RWPE2 (cell line): ENCODE measurements around the gene WNT3A.

Source experiments
- ATAC-seq: fragments of 200-7000 bp; cut with Tn5 transposase; 3 replicates; pipeline ENCODE4 v1.9.1; 2021; ENCODE audit warnings: low read depth
- DNase-seq: peaks from one replicate; pipeline ENCODE4 v3.0.0-alpha.2; 2020; ENCODE audit warnings: low spot score
- H3K27ac ChIP-seq: fragments of 450-650 bp; 2 replicates; pipeline ENCODE4 v1.5.1; 2017; ENCODE audit warnings: mild to moderate bottlenecking; ENCODE audit not compliant: poor library complexity, severe bottlenecking
- H3K27me3 ChIP-seq: fragments of 250-450 bp; sonication (Bioruptor Pico); 2 replicates; pipeline ENCODE4 v1.5.1; 2021; ENCODE audit warnings: mild to moderate bottlenecking, moderate library complexity; ENCODE audit not compliant: insufficient read depth, poor library complexity, severe bottlenecking
- H3K36me3 ChIP-seq: fragments of 250-450 bp; sonication (Bioruptor Pico); 2 replicates; pipeline ENCODE4 v1.5.1; 2020; ENCODE audit warnings: low read depth, mild to moderate bottlenecking, moderate library complexity
- H3K4me1 ChIP-seq: fragments of 250-450 bp; sonication (Bioruptor Pico); 2 replicates; pipeline ENCODE4 v1.5.1; 2021; ENCODE audit warnings: mild to moderate bottlenecking, moderate library complexity; ENCODE audit not compliant: insufficient read depth, poor library complexity, severe bottlenecking
- H3K4me3 ChIP-seq: fragments of 250-450 bp; sonication (Bioruptor Pico); 2 replicates; pipeline ENCODE4 v1.5.1; 2021; ENCODE audit warnings: mild to moderate bottlenecking, moderate library complexity; ENCODE audit not compliant: severe bottlenecking
- H3K9me3 ChIP-seq: fragments of 250-450 bp; sonication (Bioruptor Pico); 2 replicates; pipeline ENCODE4 v1.5.1; 2021; ENCODE audit warnings: mild to moderate bottlenecking, moderate library complexity; ENCODE audit not compliant: severe bottlenecking
- CTCF ChIP-seq: fragments of 450-650 bp; IDR thresholded peaks from one replicate; pipeline ENCODE4 v1.5.1; 2017; ENCODE audit warnings: mild to moderate bottlenecking, moderate library complexity; ENCODE audit not compliant: poor library complexity, severe bottlenecking

WNT3A gene

GRCh38 chr1:228085287-228085951 lies 78.6 kb downstream of the WNT3A start:
- Histone ChIP-seq H3K36me3 (peaks cover 29% of the 10 kb centered on the region), H3K4me1 (peaks cover 44% of the 10 kb centered on the region), H3K9me3 (no peaks in the 10 kb centered on the region), H3K27me3 (no peaks in the 10 kb centered on the region), H3K27ac (peak overlapping the region; percentile 73), H3K4me3 (no peak overlapping the region)
- ATAC-seq (peak; percentile 38; the same call in 2 of the 3 replicates), DNase-seq (no peak)
- no peak for TF ChIP-seq CTCF

DNA sequence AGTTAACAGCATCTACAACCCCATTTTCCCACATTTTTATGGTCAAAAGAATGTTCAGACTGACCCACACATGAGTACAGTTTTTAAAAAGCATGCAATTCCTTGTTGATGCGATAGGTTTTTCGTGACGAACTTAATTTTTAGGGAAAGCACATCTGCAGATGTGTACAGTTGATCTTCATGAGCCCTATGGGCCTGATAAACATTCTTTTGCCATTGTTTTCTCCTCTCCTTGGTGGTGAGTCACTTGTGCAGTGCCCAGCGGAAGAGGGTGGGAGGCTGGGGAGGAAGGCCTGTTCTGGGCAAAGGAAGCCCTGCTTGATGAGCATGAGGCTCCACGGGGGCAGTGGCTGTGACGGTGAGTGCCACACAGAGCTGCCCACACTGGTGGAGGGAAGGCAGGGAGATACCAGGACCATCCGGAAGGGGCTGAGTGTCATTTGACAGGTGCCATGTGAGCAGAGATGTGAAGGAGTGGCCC lies 81.0 kb downstream of the WNT3A start:
- Histone ChIP-seq H3K9me3 (no peaks in the 10 kb centered on the region), H3K4me3 (no peak overlapping the region), H3K4me1 (peaks cover 44% of the 10 kb centered on the region), H3K36me3 (peaks cover 41% of the 10 kb centered on the region), H3K27me3 (no peaks in the 10 kb centered on the region), H3K27ac (peak overlapping the region; percentile 73)
- peak; percentile 89 for ATAC-seq
- no peak for DNase-seq
- TF ChIP-seq CTCF: no peak

DNA sequence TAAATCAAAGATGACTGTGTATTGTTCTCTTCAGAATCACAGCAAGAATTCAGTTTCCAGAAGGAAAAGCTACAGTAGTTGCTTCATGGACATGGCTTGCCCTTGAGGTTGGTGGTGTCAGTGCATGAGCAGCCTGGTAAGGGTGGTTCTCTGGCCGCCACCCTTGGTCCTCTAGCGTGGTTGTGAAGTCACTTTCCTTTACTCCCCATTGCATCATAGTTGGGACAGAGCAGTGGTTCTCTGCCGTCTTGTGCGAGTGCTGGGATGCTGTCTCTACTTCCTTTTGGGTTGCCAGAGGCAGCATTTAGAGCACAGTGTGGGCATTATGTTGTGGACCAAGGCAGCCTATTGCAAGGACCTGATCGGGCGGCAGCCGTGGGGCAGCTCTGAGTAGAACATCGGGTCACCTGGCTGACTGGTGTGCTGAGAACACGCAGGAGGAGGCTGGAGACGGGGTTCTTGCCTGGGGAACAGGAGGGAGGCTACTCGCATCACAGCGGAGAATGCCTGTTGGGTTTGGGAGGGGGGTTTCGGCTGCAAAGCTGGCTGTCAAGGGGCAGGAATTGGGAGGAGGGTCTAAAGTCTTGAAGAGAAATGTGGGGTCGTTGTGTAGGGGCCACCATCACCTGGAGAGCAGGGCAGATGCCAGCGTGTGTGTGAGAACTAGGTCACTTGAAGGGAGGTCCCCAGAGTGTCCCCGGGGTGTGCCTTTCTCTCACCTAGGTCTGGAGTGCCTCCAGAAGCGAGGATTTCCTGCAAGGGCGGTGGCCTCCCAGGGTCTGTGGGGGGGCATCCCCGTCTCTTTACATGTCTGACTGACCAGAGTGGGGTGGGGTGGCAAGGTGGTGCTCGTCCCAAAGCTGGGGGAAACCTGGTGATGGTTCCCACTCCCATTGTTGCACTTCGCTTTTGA lies 82.0 kb downstream of the WNT3A start:
- no peak overlapping the region for H3K4me3 ChIP-seq
- peaks cover 44% of the 10 kb centered on the region for H3K4me1 ChIP-seq
- peaks cover 39% of the 10 kb centered on the region for H3K36me3 ChIP-seq

DNA sequence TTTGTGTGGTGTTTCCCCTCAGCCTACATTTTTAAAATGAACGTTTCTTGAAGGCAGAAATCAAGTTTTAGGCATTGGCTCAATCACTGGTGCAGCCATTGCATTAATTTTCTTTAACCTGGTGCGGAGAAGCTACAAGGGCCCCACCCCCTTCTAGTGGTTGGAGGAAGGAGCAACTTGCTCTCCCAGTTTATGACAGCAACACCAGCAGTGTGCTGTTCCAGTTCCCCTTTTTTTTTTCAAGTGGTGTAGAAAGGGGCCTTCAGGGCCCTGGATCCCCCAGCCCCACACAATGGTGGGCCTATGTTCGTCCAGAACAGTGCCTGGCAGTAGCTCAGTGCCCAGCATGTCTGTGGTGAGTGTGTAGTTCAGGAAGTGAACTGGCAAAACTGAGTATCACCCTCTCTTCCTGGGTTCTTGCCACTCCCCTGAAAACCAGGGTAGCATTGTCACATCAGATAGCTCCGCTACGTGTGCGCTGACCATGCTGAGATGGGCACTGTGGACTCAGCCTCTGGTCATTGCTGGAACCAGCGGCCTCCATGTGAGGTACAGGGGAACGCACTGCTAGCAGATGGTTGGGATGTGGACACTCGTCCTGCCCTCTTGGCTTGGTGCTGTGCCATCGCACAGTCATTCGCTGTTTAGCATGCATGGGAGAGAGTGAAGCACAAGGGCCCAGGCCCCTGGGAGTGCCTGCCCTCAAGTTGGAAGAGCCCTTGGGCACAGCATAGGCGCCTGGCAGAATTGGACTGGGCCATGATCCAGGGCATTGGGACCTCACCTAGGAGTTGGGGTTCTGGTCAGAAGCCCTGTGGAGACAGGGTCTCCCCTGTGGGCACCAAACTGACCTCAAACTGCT lies 83.0 kb downstream of the WNT3A start:
- ATAC-seq: no peak
- Histone ChIP-seq H3K27ac (no peak overlapping the region), H3K36me3 (peaks cover 30% of the 10 kb centered on the region), H3K9me3 (no peaks in the 10 kb centered on the region), H3K27me3 (no peaks in the 10 kb centered on the region), H3K4me1 (peaks cover 37% of the 10 kb centered on the region), H3K4me3 (no peak overlapping the region)
- no peak for DNase-seq
- TF ChIP-seq CTCF: no peak

More for the DNA sequence above, 82.0 kb downstream of the WNT3A start:
- Histone ChIP-seq H3K27ac (peak overlapping the region; percentile 73), H3K9me3 (no peaks in the 10 kb centered on the region), H3K27me3 (no peaks in the 10 kb centered on the region)
- TF ChIP-seq CTCF: no peak
- no peak for ATAC-seq
- no peak for DNase-seq
